ENCODE measurements around the gene IDE.
"Not testable (repeated sequence)": the region's sequence is repeated elsewhere in the genome, so short reads cannot be mapped to it uniquely, and the experiment has no call there.

IDE gene

DNA sequence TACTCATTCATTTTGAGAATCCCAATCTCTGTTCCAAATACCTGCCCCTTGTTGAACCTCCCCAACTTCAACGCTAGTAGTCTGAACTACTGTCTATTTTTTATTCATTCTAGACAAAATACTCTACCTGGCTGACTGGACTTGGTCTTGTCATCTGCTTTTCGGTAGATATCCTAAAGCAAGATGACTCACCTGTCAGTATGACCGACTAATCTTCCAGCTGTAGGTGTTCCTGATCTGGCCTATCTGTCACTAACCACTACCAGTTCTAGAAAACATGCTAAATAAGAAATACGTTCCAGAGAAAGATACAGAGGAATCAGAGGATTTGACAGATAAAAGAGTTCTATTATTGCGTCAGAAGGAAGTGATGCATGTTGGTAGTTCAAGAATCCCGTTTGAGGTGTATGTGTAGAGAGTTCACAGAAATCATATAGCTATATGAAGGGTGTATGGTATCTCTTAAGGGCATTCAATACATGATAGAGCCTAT lies 81.1 kb downstream of the IDE start:
- no peak for DNase-seq (ENCODE audit: extremely low read depth in 1 of 2, low read depth in 1 of 2)

- no peak for DNase-seq (ENCODE audit: extremely low read depth in 1 of 2, low read depth in 1 of 2)
Measured at GRCh38 chr10:92490387-92490786, 83.5 kb downstream of the IDE start.

- DNase-seq (ENCODE audit: extremely low read depth in 1 of 2, low read depth in 1 of 2), result no peak
Measured at GRCh38 chr10:92486637-92487036, 87.3 kb downstream of the IDE start.

- no peak for DNase-seq (ENCODE audit: extremely low read depth in 1 of 2, low read depth in 1 of 2)
Measured at GRCh38 chr10:92483539-92483938, 90.4 kb downstream of the IDE start.

- DNase-seq (ENCODE audit: extremely low read depth in 1 of 2, low read depth in 1 of 2), result no peak
Measured at GRCh38 chr10:92480413-92480812, 93.5 kb downstream of the IDE start.

GRCh38 chr10:92479547-92479946 lies 94.3 kb downstream of the IDE start:
- no peak for DNase-seq (ENCODE audit: extremely low read depth in 1 of 2, low read depth in 1 of 2)

GRCh38 chr10:92478536-92478935 lies 95.4 kb downstream of the IDE start:
- no peak for DNase-seq (ENCODE audit: extremely low read depth in 1 of 2, low read depth in 1 of 2)

DNA sequence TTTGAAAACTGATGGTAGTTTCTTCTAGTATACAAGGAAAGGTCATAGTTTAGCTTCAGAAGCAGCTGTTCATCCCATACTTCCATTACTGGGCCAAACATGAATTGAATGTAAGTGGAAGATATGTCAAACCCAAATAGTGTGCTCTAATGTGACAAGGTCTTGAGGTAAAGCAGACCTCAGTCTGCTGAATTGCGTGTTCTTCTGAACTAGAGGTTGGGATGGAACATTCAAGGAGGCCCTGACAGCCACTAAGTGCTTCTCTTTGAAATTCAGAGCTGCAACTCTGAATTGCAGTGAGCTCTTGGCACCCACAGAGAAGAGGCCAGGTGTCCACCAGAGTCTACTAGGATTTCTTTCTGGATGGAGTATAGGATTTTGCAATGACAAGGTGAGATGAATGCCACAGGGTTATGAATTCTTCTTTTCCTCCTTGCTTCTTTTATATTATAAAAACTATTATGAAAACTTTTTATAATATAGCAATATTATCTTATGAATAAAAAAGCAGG lies 98.5 kb downstream of the IDE start:
- DNase-seq (ENCODE audit: extremely low read depth in 1 of 2, low read depth in 1 of 2), result no peak

- no peak for DNase-seq (ENCODE audit: extremely low read depth in 1 of 2, low read depth in 1 of 2)
Measured at GRCh38 chr10:92470026-92470425, 103.9 kb downstream of the IDE start.

- DNase-seq (ENCODE audit: extremely low read depth in 1 of 2, low read depth in 1 of 2), result no peak
Measured at GRCh38 chr10:92464364-92464763, 109.5 kb downstream of the IDE start.

DNA sequence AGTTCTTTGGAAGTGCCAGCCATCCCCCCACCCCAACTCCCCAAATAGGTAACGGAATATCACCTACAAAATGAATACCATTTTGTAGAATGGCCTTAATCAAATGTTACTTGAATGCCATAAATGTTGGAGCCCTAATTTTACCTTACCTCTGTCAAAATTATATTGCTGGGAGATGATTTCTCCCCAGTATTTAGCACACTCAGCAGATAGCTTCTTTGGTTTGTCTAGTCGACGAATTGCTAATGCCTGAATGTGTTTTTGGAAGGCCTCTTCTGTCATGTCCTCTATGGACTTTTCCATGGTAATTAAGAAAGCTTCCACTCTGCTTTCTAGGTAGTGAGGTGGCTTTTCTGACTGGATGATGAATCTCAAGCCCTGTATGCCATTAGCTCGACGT lies 110.3 kb downstream of the IDE start:
- DNase-seq (ENCODE audit: extremely low read depth in 1 of 2, low read depth in 1 of 2), result no peak

- DNase-seq (ENCODE audit: extremely low read depth in 1 of 2, low read depth in 1 of 2), result not testable (repeated sequence)
Measured at GRCh38 chr10:92454955-92455354, 118.9 kb downstream of the IDE start.

DNA sequence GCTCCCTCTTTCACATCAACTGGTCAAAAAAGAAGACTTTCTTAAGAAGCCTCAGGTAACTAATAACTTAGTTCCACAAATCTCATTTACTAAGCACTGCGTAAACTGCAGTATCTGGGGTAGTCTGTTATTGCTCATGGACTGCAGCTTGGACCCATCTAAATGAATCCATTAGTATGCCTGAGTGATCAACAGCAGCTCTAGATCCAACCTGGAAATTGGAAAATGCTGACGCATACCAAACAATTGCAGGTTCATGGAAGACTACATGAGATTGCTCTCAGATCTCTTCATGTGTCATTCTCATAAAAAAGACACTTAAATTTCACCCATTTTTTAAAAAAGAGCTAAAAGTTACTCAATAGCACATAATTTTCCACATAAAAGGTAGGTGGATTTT lies 121.6 kb downstream of the IDE start:
- DNase-seq (ENCODE audit: extremely low read depth in 1 of 2, low read depth in 1 of 2), result no peak

DNA sequence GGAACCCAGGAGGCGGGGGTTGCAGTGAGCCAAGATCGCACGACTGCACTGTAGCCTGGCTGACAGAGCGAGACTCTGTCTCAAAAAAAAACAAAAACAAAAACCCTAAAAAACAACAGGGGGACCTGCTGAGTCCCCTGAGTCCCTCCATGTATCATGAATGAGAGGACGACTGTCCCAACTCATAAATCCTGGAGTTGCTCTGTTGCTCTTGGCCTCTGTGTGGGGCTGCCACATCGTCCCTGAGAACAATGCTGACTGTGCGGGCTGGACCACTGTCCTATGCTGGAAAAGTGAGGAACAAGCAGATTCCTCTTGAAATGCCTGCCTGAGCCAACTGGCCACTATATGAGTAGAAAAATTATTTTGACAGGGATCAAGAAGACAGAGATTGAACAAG lies 122.5 kb downstream of the IDE start:
- no peak for DNase-seq (ENCODE audit: extremely low read depth in 1 of 2, low read depth in 1 of 2)

- DNase-seq (ENCODE audit: extremely low read depth in 1 of 2, low read depth in 1 of 2), result no peak
Measured at GRCh38 chr10:92450896-92451295, 123.0 kb downstream of the IDE start.

DNA sequence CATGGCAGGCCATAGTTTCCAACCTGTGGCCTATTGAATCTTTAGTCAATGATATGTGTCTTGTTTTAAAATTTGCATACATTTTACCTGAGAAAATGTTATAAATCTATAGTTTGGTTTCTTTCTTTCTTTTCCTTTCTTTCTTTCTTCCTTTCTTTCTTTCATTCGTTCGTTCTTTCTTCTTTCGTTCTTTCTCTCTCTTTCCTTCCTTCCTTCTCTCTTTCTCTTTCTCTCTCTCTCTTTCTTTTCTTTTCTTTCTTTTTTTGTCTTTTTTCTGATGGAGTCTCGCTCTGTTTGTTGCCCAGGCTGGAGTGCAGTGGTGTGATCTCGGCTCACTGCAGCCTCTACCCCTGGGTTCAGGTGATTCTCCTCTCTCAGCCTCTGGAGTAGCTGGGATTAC lies 133.3 kb downstream of the IDE start:
- no peak for DNase-seq (ENCODE audit: extremely low read depth in 1 of 2, low read depth in 1 of 2)

DNA sequence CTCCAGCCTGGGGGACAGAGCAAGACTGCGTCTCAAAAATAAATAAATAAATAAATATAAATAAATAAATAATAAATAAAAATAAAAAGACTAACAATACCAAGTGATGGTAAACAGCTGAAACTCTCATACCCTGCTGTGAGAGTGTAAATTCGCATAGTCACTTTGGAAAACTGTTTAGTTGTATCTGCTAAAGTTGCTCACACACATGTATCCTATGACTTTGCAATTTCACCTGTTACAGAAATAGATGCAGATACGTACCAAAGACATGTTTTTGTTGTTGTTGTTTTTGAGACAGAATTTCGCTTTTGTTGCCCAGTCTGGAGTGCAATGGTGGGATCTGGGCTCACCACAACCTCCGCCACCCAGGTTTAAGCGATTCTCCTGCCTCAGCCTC lies 135.7 kb downstream of the IDE start:
- DNase-seq (ENCODE audit: extremely low read depth in 1 of 2, low read depth in 1 of 2), result no peak

GRCh38 chr10:92436611-92437010 lies 137.3 kb downstream of the IDE start:
- DNase-seq (ENCODE audit: extremely low read depth in 1 of 2, low read depth in 1 of 2), result no peak

DNA sequence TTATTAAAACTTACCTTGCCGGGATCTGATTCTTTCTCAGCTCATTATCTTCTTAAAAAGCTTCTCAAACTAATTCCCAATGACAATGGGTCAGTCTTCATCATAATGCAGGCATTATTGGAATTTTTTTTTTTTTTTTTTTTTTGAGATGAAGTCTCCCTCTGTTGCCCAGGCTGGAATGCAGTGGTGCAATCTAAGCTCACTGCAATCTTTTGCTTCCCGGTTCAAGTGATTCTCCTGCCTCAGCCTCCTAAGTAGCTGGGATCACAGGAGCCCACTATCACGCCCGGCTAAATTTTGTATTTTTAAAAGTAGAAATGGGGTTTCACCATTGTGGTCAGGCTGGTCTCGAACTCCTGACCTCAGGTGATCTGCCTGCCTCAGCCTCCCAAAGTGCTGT lies 137.8 kb downstream of the IDE start:
- not testable (repeated sequence) for DNase-seq (ENCODE audit: extremely low read depth in 1 of 2, low read depth in 1 of 2)

DNA sequence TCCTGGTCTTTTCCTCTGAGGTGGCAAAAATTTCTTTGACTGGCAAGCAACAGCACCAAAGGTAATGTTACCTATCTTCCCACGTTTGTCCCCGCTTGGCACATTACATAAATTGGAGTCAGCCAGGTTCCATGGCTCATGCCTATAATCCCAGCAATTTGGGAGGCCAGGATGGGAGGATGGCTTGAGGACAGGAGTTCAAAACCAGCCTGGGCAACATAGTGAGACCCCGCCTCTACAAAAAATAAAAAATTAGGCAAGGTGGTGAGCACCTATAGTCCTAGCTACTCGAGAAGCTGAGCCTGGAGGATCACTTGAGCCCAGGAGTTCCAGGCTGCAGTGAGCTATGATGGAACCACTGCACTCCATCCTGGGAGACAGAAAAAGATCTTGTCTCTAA lies 139.5 kb downstream of the IDE start:
- no peak for DNase-seq (ENCODE audit: extremely low read depth in 1 of 2, low read depth in 1 of 2)

DNA sequence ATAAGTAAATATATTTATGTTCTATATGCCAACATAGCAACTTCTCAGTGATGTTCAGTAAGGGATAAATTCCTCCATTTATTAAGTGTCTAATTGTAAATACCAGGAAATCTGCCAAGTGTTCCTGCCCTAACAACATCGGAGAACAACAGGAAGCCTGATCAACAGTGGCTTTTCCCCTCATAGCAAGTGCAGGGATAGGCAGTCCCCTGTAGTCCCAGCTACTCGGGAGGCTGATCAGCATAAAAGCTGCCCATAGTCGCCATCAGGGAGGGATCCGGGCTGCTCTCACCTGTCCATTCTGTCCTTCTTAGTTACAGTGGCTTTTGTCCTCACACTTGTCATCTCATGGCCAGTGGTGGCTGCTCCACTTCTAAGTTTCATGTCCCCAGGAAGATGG lies 141.3 kb downstream of the IDE start:
- DNase-seq (ENCODE audit: extremely low read depth in 1 of 2, low read depth in 1 of 2), result no peak

DNA sequence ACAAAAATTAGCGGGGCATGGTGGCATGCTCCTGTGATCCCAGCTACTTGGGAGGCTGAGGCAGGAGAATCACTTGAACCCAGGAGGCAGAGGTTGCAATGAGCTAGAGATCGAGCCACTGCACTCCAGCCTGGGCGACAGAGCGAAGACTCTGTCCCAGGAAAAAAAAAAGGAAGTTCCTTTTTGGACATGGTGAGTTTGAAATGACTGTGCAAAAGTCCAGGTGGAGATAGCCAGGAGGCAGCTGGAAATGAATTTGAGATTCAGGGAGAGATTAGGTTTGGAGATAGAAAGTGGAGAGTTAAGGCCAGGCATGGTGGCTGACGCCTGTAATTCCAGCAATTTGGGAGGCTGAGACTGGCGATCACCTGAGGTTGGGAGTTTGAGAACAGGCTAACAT lies 143.8 kb downstream of the IDE start:
- no peak for DNase-seq (ENCODE audit: extremely low read depth in 1 of 2, low read depth in 1 of 2)

GRCh38 chr10:92421550-92421949 lies 152.3 kb downstream of the IDE start:
- DNase-seq (ENCODE audit: extremely low read depth in 1 of 2, low read depth in 1 of 2), result no peak
